ENCODE data around the gene GOLGA3. TPM values are rescaled to one million over a fixed set of nuclear protein-coding genes. Genes with fewer than 3 reads are reported as not detected.
A peak's percentile ranks its signal among the peaks of the same experiment; 100 is the strongest.
"Not testable (repeated sequence)": the region's sequence is repeated elsewhere in the genome, so short reads cannot be mapped to it uniquely, and the experiment has no call there.

GOLGA3 gene
- 9.0 TPM for polyA plus RNA-seq (2012; ENCODE audit: low read depth, missing spikeins)

DNA sequence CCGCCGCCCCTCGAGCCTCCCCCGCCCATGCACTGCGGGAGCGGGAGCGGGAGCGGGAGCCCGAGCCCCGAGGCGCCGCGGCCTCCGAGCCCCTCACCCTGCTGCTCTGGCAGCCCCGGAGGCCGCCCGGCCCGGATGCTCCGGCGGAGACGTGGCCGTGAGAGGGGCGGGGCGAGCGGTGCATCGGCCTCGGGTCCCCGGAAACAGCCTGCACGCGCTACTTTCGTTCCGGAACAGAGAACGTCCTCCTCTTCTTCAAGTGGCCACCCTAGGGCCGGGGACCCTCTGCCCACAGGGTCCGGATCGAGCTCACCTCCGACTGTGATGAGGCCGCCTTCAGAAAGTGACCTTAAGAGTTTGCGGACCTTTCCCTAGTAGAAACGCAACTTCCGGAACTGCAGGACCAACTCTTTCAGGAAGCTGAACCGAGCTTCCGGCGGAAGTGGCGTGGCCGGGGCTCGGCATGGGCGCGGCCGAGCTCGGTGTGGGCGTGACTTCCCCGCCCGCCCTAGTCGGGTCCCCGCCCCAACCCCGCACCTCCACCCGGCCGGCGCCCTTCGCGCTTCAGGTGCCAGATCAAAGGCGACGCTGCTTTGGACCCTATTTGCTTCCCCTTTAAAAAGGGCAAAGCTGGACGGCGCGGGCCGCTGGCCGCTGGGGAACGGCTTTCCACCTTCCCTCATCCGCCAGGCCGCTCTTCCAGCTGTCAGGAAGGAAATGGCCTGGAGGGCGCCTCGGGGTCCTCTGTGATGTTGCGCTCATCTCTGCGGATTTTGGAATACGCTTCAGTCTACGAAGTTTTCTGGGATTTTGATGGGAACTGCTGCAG lies at the start of gene GOLGA3:
Gene GOLGA3, minus strand, starts transcription at position 164 of the 829 bp plus-strand sequence. CDS start 6,741 bp downstream, outside the sequence.
- 0 out of 2 replicates have a peak, but pooled peaks have one; percentile 24 for TF ChIP-seq POLR2AphosphoS5 (IDR thresholded peaks at IDR 0.05; ENCODE audit: low read depth, low read length)
- TF ChIP-seq TAF1 (IDR thresholded peaks at IDR 0.05; ENCODE audit: low read depth, low read length), result peak; percentile 82
- TF ChIP-seq POU2F2 (IDR thresholded peaks at IDR 0.05; ENCODE audit: low read depth, low read length), result 0 out of 2 replicates have a peak, but pooled peaks have one; percentile 34
- TF ChIP-seq SPI1 (IDR thresholded peaks at IDR 0.05; ENCODE audit: low read depth, low read length), result 0 out of 2 replicates have a peak, but pooled peaks have one; percentile 26
- TF ChIP-seq PAX5 (IDR thresholded peaks at IDR 0.05; ENCODE audit: insufficient read depth, low read length, severe bottlenecking), result no peak
- TF ChIP-seq POLR2A (IDR thresholded peaks at IDR 0.05; ENCODE audit: low read depth, low read length), result no peak
- FAIRE-seq, result peak; percentile 97
- DNase-seq (ENCODE audit: insufficient read length, low spot score), result peak; percentile 99

GRCh38 chr12:132874620-132875019 lies 46.0 kb upstream of the GOLGA3 start:
- DNase-seq (ENCODE audit: insufficient read length, low spot score); FAIRE-seq: not testable (repeated sequence)

DNA sequence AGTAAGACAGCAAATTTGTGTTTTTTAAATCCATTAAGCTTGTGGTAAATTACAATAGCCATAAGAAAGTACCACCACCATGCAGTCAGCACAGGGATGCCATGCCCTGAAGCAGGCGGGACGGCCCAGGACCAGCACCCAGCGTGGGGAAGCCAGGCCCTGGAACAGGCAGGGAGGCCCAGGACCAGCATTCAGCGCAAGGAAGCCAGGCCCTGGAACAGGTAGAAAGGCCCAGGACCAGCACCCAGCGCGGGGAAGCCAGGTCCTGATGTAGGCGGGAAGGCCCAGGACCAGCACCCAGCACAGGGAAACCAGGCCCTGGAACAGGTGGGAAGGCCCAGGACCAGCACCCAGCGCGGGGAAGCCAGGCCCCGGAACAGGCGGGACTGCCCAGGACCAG lies 45.5 kb upstream of the GOLGA3 start:
- no peak for DNase-seq (ENCODE audit: insufficient read length, low spot score)
- no peak for FAIRE-seq
- TF ChIP-seq PAX5 (IDR thresholded peaks at IDR 0.05; ENCODE audit: insufficient read depth, low read length, severe bottlenecking), result no peak
- TF ChIP-seq SPI1 (IDR thresholded peaks at IDR 0.05; ENCODE audit: low read depth, low read length), result no peak
- TF ChIP-seq POLR2A (IDR thresholded peaks at IDR 0.05; ENCODE audit: low read depth, low read length), result no peak
- TF ChIP-seq POLR2AphosphoS5 (IDR thresholded peaks at IDR 0.05; ENCODE audit: low read depth, low read length), result no peak

DNA sequence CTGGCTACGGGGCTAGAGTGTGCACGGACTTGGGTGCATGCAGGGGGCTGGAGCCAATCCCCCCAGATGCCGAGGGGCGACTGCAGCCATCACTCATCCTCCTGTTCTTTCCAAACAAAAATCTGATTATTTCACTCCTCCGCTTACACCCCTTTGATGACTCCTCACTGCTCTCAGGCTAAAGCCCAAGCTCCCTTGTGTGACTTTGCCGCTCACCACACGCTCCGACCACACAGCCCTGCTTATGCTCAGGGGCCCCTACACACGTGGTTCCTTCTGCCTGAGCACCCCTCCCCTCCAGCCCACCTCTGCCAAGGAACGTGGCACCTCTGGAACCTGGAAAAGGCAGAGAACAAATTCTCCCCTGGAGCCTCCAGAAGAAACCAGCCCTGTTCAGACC lies 45.1 kb upstream of the GOLGA3 start:
- DNase-seq (ENCODE audit: insufficient read length, low spot score), result no peak
- no peak for FAIRE-seq
- no peak for TF ChIP-seq POLR2AphosphoS5 (IDR thresholded peaks at IDR 0.05; ENCODE audit: low read depth, low read length)
- TF ChIP-seq TAF1 (IDR thresholded peaks at IDR 0.05; ENCODE audit: low read depth, low read length), result no peak
- no peak for TF ChIP-seq SPI1 (IDR thresholded peaks at IDR 0.05; ENCODE audit: low read depth, low read length)
- no peak for TF ChIP-seq PAX5 (IDR thresholded peaks at IDR 0.05; ENCODE audit: insufficient read depth, low read length, severe bottlenecking)
- no peak for TF ChIP-seq POU2F2 (IDR thresholded peaks at IDR 0.05; ENCODE audit: low read depth, low read length)
- TF ChIP-seq POLR2A (IDR thresholded peaks at IDR 0.05; ENCODE audit: low read depth, low read length), result no peak

GRCh38 chr12:132872975-132873421 lies 44.3 kb upstream of the GOLGA3 start:
- no peak for TF ChIP-seq POLR2A (IDR thresholded peaks at IDR 0.05; ENCODE audit: low read depth, low read length)
- TF ChIP-seq POLR2AphosphoS5 (IDR thresholded peaks at IDR 0.05; ENCODE audit: low read depth, low read length), result no peak
- no peak for TF ChIP-seq POU2F2 (IDR thresholded peaks at IDR 0.05; ENCODE audit: low read depth, low read length)
- DNase-seq (ENCODE audit: insufficient read length, low spot score), result no peak
- no peak for FAIRE-seq

DNA sequence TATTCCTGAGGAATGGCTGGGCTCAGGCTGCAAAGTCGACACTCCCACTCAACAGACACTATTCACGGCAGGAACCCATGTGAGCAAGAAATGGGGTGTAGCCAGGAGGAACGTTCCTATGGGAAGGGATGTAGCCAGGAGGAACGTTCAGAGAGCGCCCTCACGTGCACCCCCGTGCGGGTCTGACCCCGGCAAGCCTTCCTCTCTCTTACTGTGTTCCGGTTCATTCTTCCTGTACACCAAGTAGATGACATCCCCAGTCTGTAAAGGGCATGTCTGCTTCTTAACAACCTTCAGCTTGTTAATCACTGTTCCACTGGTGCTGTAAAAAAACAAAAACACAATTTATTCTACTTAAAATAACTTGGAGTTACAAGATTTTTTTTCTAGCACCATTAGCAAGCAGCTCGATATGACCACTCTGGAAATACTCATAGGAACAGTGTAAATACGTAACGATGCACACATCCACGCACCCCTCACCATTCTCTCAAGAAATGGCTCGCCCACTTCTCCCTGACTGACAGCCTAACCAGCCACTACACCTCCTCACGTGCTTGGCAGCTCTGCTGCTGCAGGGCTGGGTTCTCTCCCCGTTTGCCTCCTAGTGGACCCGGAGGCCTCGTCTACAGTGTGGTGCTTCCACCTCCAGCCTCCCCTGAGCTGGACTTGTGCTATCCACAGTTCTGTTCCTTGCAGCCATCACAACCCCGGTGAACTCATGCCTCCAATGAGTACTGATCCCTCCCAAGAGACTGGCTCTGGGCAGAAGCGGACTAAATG lies 43.6 kb upstream of the GOLGA3 start:
- DNase-seq (ENCODE audit: insufficient read length, low spot score) (no peak), FAIRE-seq (no peak)
- no peak for TF ChIP-seq POU2F2 (IDR thresholded peaks at IDR 0.05; ENCODE audit: low read depth, low read length)
- no peak for TF ChIP-seq POLR2A (IDR thresholded peaks at IDR 0.05; ENCODE audit: low read depth, low read length)
- TF ChIP-seq TAF1 (IDR thresholded peaks at IDR 0.05; ENCODE audit: low read depth, low read length), result no peak
- TF ChIP-seq POLR2AphosphoS5 (IDR thresholded peaks at IDR 0.05; ENCODE audit: low read depth, low read length), result no peak

GRCh38 chr12:132869551-132869950 lies 40.9 kb upstream of the GOLGA3 start:
- DNase-seq (ENCODE audit: insufficient read length, low spot score) (no peak), FAIRE-seq (no peak)
- no peak for TF ChIP-seq POLR2A (IDR thresholded peaks at IDR 0.05; ENCODE audit: low read depth, low read length)
- TF ChIP-seq PAX5 (IDR thresholded peaks at IDR 0.05; ENCODE audit: insufficient read depth, low read length, severe bottlenecking), result no peak
- no peak for TF ChIP-seq POU2F2 (IDR thresholded peaks at IDR 0.05; ENCODE audit: low read depth, low read length)
- no peak for TF ChIP-seq TAF1 (IDR thresholded peaks at IDR 0.05; ENCODE audit: low read depth, low read length)
- TF ChIP-seq POLR2AphosphoS5 (IDR thresholded peaks at IDR 0.05; ENCODE audit: low read depth, low read length), result no peak
- no peak for TF ChIP-seq SPI1 (IDR thresholded peaks at IDR 0.05; ENCODE audit: low read depth, low read length)

- FAIRE-seq (peak; percentile 90), DNase-seq (ENCODE audit: insufficient read length, low spot score) (no peak)
- no peak for TF ChIP-seq POLR2A (IDR thresholded peaks at IDR 0.05; ENCODE audit: low read depth, low read length)
- TF ChIP-seq TAF1 (IDR thresholded peaks at IDR 0.05; ENCODE audit: low read depth, low read length), result no peak
- no peak for TF ChIP-seq SPI1 (IDR thresholded peaks at IDR 0.05; ENCODE audit: low read depth, low read length)
- TF ChIP-seq POU2F2 (IDR thresholded peaks at IDR 0.05; ENCODE audit: low read depth, low read length), result no peak
- TF ChIP-seq POLR2AphosphoS5 (IDR thresholded peaks at IDR 0.05; ENCODE audit: low read depth, low read length), result no peak
Measured at GRCh38 chr12:132866251-132866828, 37.7 kb upstream of the GOLGA3 start.

- DNase-seq (ENCODE audit: insufficient read length, low spot score), result no peak
- FAIRE-seq, result no peak
- no peak for TF ChIP-seq TAF1 (IDR thresholded peaks at IDR 0.05; ENCODE audit: low read depth, low read length)
- no peak for TF ChIP-seq POLR2AphosphoS5 (IDR thresholded peaks at IDR 0.05; ENCODE audit: low read depth, low read length)
- no peak for TF ChIP-seq POLR2A (IDR thresholded peaks at IDR 0.05; ENCODE audit: low read depth, low read length)
- no peak for TF ChIP-seq POU2F2 (IDR thresholded peaks at IDR 0.05; ENCODE audit: low read depth, low read length)
- TF ChIP-seq PAX5 (IDR thresholded peaks at IDR 0.05; ENCODE audit: insufficient read depth, low read length, severe bottlenecking), result no peak
- no peak for TF ChIP-seq SPI1 (IDR thresholded peaks at IDR 0.05; ENCODE audit: low read depth, low read length)
Measured at GRCh38 chr12:132861558-132861957, 32.9 kb upstream of the GOLGA3 start.

Data from GM12891 (cell line).